Measurements from ENCODE around the gene CXCR2. TPM values are rescaled to one million over a fixed set of nuclear protein-coding genes. Genes with fewer than 3 reads are reported as not detected.

The CXCR2 gene
- total RNA-seq, 4 donors from 2014 or later, result 0.07 to 0.91 TPM; not detected in 2

- intact Hi-C loops (cut with DNase I; ENCODE audit: low total_unique reads), result no loop called here
- H3K9me3 ChIP-seq, result no peaks in the 10 kb centered on the region
Observed at GRCh38 chr2:218180467-218181114, 54.8 kb downstream of the CXCR2 start.

GRCh38 chr2:218184331-218184730 is 58.5 kb downstream of the CXCR2 start:
- no peak for DNase-seq
- H3K27me3 ChIP-seq, result no peaks in the 10 kb centered on the region
- TF ChIP-seq POLR2A (IDR thresholded peaks at IDR 0.05) (no peak), CTCF (IDR thresholded peaks at IDR 0.05) (no peak)
- H3K4me3 ChIP-seq, result no peak overlapping the region
- no peaks in the 10 kb centered on the region for H3K4me1 ChIP-seq
- intact Hi-C loops (cut with DNase I; ENCODE audit: low total_unique reads), result no loop called here
- H3K9me3 ChIP-seq, result no peaks in the 10 kb centered on the region
- H3K36me3 ChIP-seq, result no peaks in the 10 kb centered on the region
- no peak overlapping the region for H3K27ac ChIP-seq

More at GRCh38 chr2:218180467-218181114, 54.8 kb downstream of the CXCR2 start:
- Histone ChIP-seq H3K36me3 (no peaks in the 10 kb centered on the region), H3K4me3 (no peak overlapping the region), H3K4me1 (no peaks in the 10 kb centered on the region), H3K27me3 (no peaks in the 10 kb centered on the region), H3K27ac (no peak overlapping the region)
- TF ChIP-seq POLR2A (IDR thresholded peaks at IDR 0.05), result no peak
- TF ChIP-seq CTCF (IDR thresholded peaks at IDR 0.05), result no peak
- DNase-seq, result peak in 1 of 2 donors; percentile 19

- no peaks in the 10 kb centered on the region for H3K36me3 ChIP-seq
- intact Hi-C loops (cut with DNase I; ENCODE audit: low total_unique reads), result no loop called here
- TF ChIP-seq CTCF (IDR thresholded peaks at IDR 0.05), result peak; percentile 54 to 69 (median 59)
- no peak for TF ChIP-seq POLR2A (IDR thresholded peaks at IDR 0.05)
- no peak overlapping the region for H3K4me3 ChIP-seq
- H3K27ac ChIP-seq, result no peak overlapping the region
- no peaks in the 10 kb centered on the region for H3K4me1 ChIP-seq
- no peaks in the 10 kb centered on the region for H3K27me3 ChIP-seq
- H3K9me3 ChIP-seq, result no peaks in the 10 kb centered on the region
- peak; percentile 44 to 53 for DNase-seq
Observed at GRCh38 chr2:218186355-218186766, 60.5 kb downstream of the CXCR2 start.

Other genes with a start within 250 kb of the CXCR2 start
- gene TNS1, start 123.0 kb upstream of the CXCR2 start, total RNA-seq, result 1,000 to 10,000 TPM in 1 of 4 donors, 100 to 1,000 TPM in 3; 144 to 1,338 (median 313) TPM
- under 1 TPM in 1 of 4 donors, not detected in 3; 0.07 TPM for gene RUFY4, start 56.8 kb upstream of the CXCR2 start, total RNA-seq
- under 1 TPM in 1 of 4 donors, not detected in 3; 0.18 TPM for gene CXCR1, start 40.9 kb downstream of the CXCR2 start, total RNA-seq
- gene ARPC2, start 91.2 kb downstream of the CXCR2 start, total RNA-seq, result 100 to 1,000 TPM in 3 of 4 donors, 10 to 100 TPM in 1; 87.9 to 162 (median 159) TPM
- gene GPBAR1, start 135.0 kb downstream of the CXCR2 start, total RNA-seq, result 1 to 10 TPM in 1 of 4 donors, under 1 TPM in 2, not detected in 1; 0.29 to 1.0 (median 0.91) TPM
- 100 to 1,000 TPM in 3 of 4 donors, 10 to 100 TPM in 1; 79.6 to 160 (median 134) TPM for gene AAMP, start 144.1 kb downstream of the CXCR2 start, total RNA-seq
- 10 to 100 TPM; 11.8 to 47.8 (median 31.7) TPM for gene PNKD, start 144.5 kb downstream of the CXCR2 start, total RNA-seq
- 100 to 1,000 TPM; 112 to 166 (median 120) TPM for gene TMBIM1, start 166.5 kb downstream of the CXCR2 start, total RNA-seq
- under 1 TPM in 2 of 4 donors, not detected in 2; 0.85 to 0.97 TPM for gene CATIP, start 230.8 kb downstream of the CXCR2 start, total RNA-seq

All from uterus (tissue), 4 donors.